GM21526 (cell line): ENCODE measurements around the gene MUC3A.

ENCODE experiments used
- ATAC-seq: cut with Tn5 transposase; IDR thresholded peaks from one replicate; pipeline ENCODE4 v1.9.1; 2021; ENCODE audit warnings: moderate library complexity; ENCODE audit not compliant: unreplicated experiment, low FRiP score

Gene MUC3A

GRCh38 chr7:100946766-100947365 is 2.5 kb upstream of the MUC3A start:
- no peak for ATAC-seq

GRCh38 chr7:100947792-100948191 is 1.5 kb upstream of the MUC3A start:
- ATAC-seq, result no peak

DNA sequence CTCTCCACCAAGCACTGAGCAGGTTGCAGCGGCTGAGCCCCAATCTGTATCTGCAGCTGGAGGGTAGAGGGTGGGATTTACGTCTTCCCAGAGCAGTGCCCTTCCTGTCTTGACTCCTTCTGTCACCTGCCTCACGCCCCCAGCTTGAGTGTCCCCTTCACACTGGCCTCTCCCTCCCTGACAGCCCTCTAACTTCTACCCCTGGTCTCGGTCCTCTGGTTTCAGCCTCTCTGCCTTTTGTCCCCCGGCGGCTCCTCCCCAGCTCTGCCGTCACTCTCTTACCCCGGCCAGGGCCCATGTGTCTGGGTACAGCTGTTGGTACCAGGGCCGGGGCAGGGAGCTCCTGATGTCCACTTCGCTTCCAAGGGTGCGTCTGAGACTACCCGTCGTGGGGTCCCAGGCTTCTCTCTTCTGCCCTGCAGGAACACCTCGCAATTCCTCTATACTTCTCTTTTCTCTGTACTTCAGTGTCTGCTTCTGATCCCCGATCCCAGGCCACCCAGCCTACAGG is 654 bp downstream of the MUC3A start:
- ATAC-seq, result no peak

GRCh38 chr7:100951172-100951571 is 1.8 kb downstream of the MUC3A start:
- ATAC-seq, result no peak

- no peak for ATAC-seq
Measured at GRCh38 chr7:100951888-100952560, 2.7 kb downstream of the MUC3A start.

GRCh38 chr7:100952641-100953040 is 3.3 kb downstream of the MUC3A start:
- ATAC-seq, result no peak

GRCh38 chr7:100957832-100958421 is 8.6 kb downstream of the MUC3A start:
- no peak for ATAC-seq

DNA sequence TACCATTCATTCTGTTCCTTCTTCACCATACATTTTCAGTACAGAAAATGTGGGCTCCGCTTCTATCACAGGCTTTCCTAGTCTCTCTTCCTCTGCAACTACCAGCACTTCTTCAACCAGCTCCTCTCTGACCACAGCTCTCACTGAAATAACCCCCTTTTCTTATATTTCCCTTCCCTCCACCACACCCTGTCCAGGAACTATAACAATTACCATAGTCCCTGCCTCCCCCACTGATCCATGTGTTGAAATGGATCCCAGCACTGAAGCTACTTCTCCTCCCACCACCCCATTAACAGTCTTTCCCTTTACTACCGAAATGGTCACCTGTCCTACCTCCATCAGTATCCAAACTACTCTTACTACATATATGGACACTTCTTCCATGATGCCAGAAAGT is 10.6 kb downstream of the MUC3A start:
- no peak for ATAC-seq

GRCh38 chr7:100962537-100962936 is 13.2 kb downstream of the MUC3A start:
- no peak for ATAC-seq

DNA sequence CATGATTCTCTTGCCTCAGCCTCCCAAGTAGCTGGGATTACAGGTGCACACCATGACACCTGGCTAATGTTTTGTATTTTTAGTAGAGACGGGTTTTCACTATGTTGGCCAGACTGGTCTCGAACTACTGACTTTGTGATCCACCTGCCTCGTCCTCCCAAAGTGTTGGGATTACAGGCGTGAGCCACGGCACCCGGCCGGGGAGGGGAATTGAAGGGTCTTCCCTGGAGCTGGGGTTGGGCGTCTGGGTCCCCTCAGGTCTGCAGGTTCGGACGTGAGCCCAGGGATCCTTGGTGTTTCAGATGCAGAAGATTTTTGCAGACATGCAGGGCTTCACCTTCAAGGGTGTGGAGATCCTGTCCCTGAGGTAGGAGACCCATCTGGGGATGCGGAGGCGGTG is 14.1 kb downstream of the MUC3A start:
- no peak for ATAC-seq

DNA sequence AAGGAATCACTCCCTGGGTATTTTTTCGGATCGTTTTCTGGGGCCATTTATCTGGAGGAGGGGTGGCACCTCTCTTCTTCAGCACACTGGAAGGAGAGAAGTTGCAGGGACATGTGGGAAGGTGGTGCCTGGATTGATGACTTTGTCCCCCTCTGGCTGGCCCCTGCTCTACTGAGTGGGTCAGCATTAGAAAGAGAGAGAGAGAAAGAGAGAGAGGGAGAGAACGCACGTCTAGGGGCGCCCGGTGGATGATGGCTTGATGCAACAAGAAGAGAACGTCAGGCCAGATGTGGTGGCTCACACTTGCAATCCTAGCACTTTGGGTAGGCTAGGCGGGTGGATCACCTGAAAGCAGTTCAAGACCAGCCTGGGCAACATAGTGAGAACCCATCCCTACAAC is 14.5 kb downstream of the MUC3A start:
- ATAC-seq, result no peak

- ATAC-seq, result no peak
Measured at GRCh38 chr7:100964630-100965029, 15.3 kb downstream of the MUC3A start.

DNA sequence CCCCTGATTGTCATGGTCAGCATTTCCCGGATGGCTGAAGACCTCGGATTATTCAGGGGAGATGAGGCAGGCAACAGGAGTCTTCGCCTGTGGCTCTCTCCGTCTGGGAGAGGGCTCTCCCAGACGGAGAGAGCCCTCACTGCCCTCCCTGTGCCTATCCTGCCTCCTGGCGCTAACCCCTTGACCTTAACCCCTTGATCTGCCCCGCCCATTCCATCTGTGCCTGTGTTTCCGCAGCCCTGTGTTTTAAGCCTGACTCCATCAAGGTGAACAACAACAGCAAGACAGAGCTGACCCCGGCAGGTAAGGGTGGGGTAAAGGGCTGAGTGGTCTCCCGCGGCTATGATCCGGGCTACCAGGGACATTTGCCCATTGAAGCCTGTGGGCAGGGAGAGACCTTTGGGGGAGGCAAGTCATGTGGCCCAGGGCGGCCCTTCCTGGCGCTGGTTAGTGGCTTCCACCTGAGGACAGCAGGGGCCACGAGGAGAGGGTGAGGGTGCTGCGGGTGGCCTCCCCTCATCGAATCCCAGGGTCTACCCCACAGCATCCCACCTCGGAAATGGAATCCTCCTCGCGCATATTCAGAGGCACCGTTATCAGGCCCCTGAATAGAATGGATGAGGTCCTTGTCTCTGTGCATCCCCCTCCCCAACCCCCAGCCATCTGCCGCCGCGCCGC is 15.8 kb downstream of the MUC3A start:
- no peak for ATAC-seq

DNA sequence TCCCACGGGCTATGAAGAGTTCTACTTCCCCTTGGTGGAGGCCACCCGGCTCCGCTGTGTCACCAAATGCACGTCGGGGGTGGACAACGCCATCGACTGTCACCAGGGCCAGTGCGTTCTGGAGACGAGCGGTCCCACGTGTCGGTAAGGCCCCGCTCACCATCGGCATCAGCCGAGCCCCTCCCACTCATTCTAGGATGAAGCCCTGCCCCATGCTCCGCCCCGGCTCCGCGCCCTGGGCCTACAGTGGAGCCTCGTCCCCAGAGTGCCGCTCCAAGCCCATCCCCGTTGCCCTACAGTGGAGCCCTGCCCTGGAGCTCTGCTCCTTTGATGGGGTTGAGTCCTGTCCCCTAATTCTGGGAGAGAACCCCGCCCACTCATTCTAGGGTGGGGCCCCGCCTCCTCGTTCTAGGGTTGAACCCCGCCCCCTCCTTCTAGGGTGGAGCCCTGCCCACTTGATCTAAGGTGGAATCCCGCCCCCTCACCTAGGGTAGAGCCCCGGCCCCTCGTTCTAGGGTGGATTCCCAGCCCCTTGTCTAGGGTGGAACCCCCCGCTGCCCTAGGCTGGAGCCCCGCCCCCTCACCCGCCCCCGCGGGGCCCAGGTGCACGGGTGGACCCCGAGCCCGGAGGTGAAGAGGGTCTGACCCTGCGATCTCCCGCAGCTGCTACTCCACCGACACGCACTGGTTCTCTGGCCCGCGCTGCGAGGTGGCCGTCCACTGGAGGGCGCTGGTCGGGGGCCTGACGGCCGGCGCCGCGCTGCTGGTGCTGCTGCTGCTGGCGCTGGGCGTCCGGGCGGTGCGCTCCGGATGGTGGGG is 16.6 kb downstream of the MUC3A start:
- ATAC-seq, result no peak

GRCh38 chr7:100966542-100967291 is 17.4 kb downstream of the MUC3A start:
- no peak for ATAC-seq

DNA sequence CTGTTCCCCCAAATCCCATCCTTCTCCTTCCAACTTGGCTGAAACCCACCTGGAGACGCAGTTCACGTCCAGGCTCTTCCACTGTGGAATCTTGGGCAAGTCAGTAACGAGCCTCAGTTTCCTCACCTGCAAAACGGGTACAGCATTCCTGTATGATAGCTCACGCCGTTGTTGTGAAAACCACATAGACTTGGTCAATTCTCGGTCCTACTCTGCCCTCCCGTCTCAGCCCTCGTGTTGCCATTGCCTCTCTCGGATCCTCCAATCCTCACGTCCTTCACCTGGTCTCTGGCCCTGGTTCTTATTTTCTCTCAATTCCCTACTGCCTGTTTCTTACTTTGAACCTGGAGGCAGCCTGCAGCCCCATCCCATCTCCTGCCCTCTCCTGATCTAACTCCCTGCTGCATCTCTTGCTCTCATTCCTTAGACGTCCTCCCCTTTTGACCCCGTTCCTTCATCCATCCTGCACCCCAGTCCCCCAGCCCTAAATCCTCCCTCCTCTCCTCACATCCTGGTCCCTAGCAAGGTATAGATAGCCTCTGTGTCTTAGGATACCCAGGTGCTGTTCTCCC is 18.0 kb downstream of the MUC3A start:
- ATAC-seq, result no peak

DNA sequence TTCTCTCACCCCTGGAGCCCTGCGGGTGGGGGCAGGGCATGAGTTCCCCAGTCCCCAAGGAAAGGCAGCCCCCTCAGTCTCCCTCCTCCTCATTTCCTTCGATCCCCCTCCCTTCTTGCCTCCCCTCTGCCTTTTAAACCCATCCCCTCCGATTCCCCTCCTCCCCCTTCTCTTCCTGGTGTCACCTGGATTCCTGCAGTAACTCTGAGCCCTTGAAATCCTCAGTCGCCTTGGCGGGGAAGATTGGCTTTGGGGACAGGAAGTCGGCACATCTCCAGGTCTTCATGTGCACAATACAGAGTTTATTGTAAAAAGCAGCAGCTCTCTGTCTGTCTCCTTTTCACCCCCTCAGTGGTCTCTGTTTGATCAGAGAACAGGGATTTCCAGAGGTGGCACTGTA is 18.7 kb downstream of the MUC3A start:
- ATAC-seq, result no peak

- ATAC-seq, result no peak
Measured at GRCh38 chr7:100968650-100969049, 19.3 kb downstream of the MUC3A start.

DNA sequence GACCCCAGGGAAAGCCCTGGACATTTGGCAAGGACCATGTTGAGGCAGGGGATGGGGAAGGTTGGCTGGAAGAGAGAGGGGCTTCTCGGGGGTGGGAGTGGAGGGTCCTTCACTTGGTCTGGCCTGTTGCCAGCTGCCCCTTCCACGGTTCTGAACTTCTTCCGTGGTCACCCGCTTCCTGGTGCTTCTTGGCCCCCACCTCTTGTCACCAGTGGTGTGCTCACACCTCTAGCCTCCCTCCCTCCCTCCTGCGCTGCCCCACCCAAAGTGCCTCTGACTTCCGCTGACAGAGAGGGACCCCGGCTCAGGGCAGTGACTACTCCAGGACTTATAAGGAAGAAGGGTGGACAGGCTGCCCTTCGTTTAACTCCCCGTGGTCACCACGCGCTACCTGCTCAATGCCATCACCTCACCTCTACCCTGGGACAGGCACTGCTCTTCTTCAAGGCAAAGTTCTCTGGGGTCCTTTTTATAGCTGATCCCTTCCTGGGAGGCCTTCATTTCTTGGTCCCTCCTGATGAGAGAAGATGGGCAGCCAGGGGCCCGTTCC is 19.8 kb downstream of the MUC3A start, which contains the start of gene MUC12:
Gene MUC12 (plus strand): TSS at position 500 of the 550 bp plus-strand sequence. CDS start 58 bp downstream, outside the sequence.
- no peak for ATAC-seq
